ENCODE measurements around the gene SLC4A11.

- TF ChIP-seq CTCF (IDR thresholded peaks at IDR 0.05; ENCODE audit: insufficient read depth, low read depth, low read length): no peak
- no peak for TF ChIP-seq EZH2 (IDR thresholded peaks at IDR 0.05; ENCODE audit: insufficient read depth, low read length)
Observed at GRCh38 chr20:3181270-3181669, 57.7 kb downstream of the SLC4A11 start.
